Measurements from ENCODE around the gene LGALS3BP.

The LGALS3BP gene

GRCh38 chr17:78991906-78992532 is 12.3 kb upstream of the LGALS3BP start:
- H3K27ac ChIP-seq, result peak overlapping the region; percentile 90
- no peak for TF ChIP-seq CTCF (conservative IDR thresholded peaks at IDR 0.05)

GRCh38 chr17:78991017-78991738 is 11.5 kb upstream of the LGALS3BP start:
- H3K27ac ChIP-seq, result no peak overlapping the region
- TF ChIP-seq CTCF (conservative IDR thresholded peaks at IDR 0.05), result no peak

GRCh38 chr17:78990349-78991016 is 10.8 kb upstream of the LGALS3BP start:
- TF ChIP-seq CTCF (conservative IDR thresholded peaks at IDR 0.05), result no peak
- H3K27ac ChIP-seq, result no peak overlapping the region

GRCh38 chr17:78988152-78988551 is 8.4 kb upstream of the LGALS3BP start:
- TF ChIP-seq CTCF (conservative IDR thresholded peaks at IDR 0.05), result no peak

GRCh38 chr17:78986649-78987328 is 7.1 kb upstream of the LGALS3BP start:
- no peak for TF ChIP-seq CTCF (conservative IDR thresholded peaks at IDR 0.05)
- H3K27ac ChIP-seq, result peak overlapping the region; percentile 81

More at GRCh38 chr17:78988152-78988551, 8.4 kb upstream of the LGALS3BP start:
- H3K27ac ChIP-seq, result peak overlapping the region; percentile 81

GRCh38 chr17:78986048-78986648 is 6.4 kb upstream of the LGALS3BP start:
- H3K27ac ChIP-seq, result peak overlapping the region; percentile 81
- TF ChIP-seq CTCF (conservative IDR thresholded peaks at IDR 0.05), result peak; percentile 83

Data from VCaP (cell line).